IMR-90 (cell line): ENCODE measurements around the gene ERVK3-1. TPM values are rescaled to one million over a fixed set of nuclear protein-coding genes. Genes with fewer than 3 reads are reported as not detected.

Experiments used
- ATAC-seq: fragments of 200-7000 bp; cut with Tn5 transposase; 2 replicates; pipeline ENCODE4 v1.9.1; 2020; ENCODE audit warnings: low read depth, mild to moderate bottlenecking, moderate library complexity
- BruUV-seq: library from RNA; stranded (reverse); fragments of 400-500 nt; replicated peaks from 2 replicates; lab custom pipeline; 2021; lab: Mats Ljungman, UMichigan
- CTCF ChIA-PET: fragments of 300-600 bp; formaldehyde crosslinking; extraction: SDS; loops from one replicate; lab custom pipeline; 2021; ENCODE audit warnings: antibody characterized with exemption; lab: Yijun Ruan, JAX
- POLR2A ChIA-PET: fragments of 300-600 bp; sonication (Branson Sonifier 250); formaldehyde crosslinking; loops from one replicate; lab custom pipeline; 2022; ENCODE audit warnings: antibody characterized with exemption; ENCODE audit not compliant: unreplicated experiment; lab: Charles Lee
- DNase-seq: peaks from one replicate; pipeline ENCODE4 v3.0.0; 2013
- H2AFZ ChIP-seq: replicated peaks from 2 replicates; pipeline ENCODE3; 2013; ENCODE audit warnings: low read length, mild to moderate bottlenecking; ENCODE audit not compliant: poor library complexity
- H2AK5ac ChIP-seq: 2 replicates; pipeline ENCODE4 v1.6.1; 2013; ENCODE audit warnings: low read depth, low read length, inconsistent platforms
- H2AK9ac ChIP-seq: replicated peaks from 2 replicates; pipeline ENCODE3; 2013; ENCODE audit warnings: mild to moderate bottlenecking, low read depth, low read length, moderate library complexity; ENCODE audit not compliant: poor library complexity
- H2BK120ac ChIP-seq: 2 replicates; pipeline ENCODE4 v1.6.1; 2013; ENCODE audit warnings: low read depth, low read length, inconsistent platforms
- H2BK15ac ChIP-seq: 3 replicates; pipeline ENCODE4 v1.6.1; 2013; ENCODE audit warnings: low read depth, low read length, inconsistent platforms
- H2BK20ac ChIP-seq: 2 replicates; pipeline ENCODE4 v1.6.1; 2013; ENCODE audit warnings: low read depth, mild to moderate bottlenecking, inconsistent platforms, low read length, moderate library complexity
- H2BK5ac ChIP-seq: 2 replicates; pipeline ENCODE4 v1.6.1; 2013; ENCODE audit warnings: mild to moderate bottlenecking, low read depth, low read length, inconsistent platforms; ENCODE audit not compliant: poor library complexity, severe bottlenecking
- H3K14ac ChIP-seq: replicated peaks from 2 replicates; pipeline ENCODE4 v1.6.1; 2013; ENCODE audit warnings: low read depth, low read length, inconsistent platforms
- H3K18ac ChIP-seq: 2 replicates; pipeline ENCODE4 v1.6.1; 2013; ENCODE audit warnings: low read depth, low read length, control low read depth
- H3K23ac ChIP-seq: 2 replicates; pipeline ENCODE4 v1.6.1; 2013; ENCODE audit warnings: low read depth, low read length, inconsistent platforms
- H3K27ac ChIP-seq: 2 replicates; pipeline ENCODE4 v1.5.1; 2013; ENCODE audit warnings: mild to moderate bottlenecking, control low read depth, low read length; ENCODE audit not compliant: insufficient read depth
- H3K27me3 ChIP-seq: 2 replicates; pipeline ENCODE4 v1.6.1; 2013; ENCODE audit warnings: low read length; ENCODE audit not compliant: control insufficient read depth, insufficient read depth
- H3K36me3 ChIP-seq: 2 replicates; pipeline ENCODE4 v1.6.1; 2013; ENCODE audit warnings: low read length, mixed read lengths; ENCODE audit not compliant: control insufficient read depth, insufficient read depth
- H3K4ac ChIP-seq: 2 replicates; pipeline ENCODE4 v1.6.1; 2013; ENCODE audit warnings: low read depth, low read length, inconsistent platforms
- H3K4me1 ChIP-seq: 2 replicates; pipeline ENCODE4 v1.6.1; 2013; ENCODE audit warnings: low read length, mixed read lengths; ENCODE audit not compliant: control insufficient read depth, insufficient read depth
- H3K4me2 ChIP-seq: 2 replicates; pipeline ENCODE4 v1.6.1; 2013; ENCODE audit warnings: low read depth, mild to moderate bottlenecking, control low read depth, low read length, moderate library complexity
- H3K4me3 ChIP-seq: 2 replicates; pipeline ENCODE4 v1.5.1; 2013; ENCODE audit warnings: low read depth, mild to moderate bottlenecking, control low read depth, low read length, moderate library complexity; ENCODE audit not compliant: insufficient read depth
- H3K56ac ChIP-seq: 2 replicates; pipeline ENCODE4 v1.6.1; 2013; ENCODE audit warnings: low read length, inconsistent platforms; ENCODE audit not compliant: insufficient read depth; ENCODE audit errors: extremely low read depth
- H3K79me1 ChIP-seq, 2 experiments: 2 replicates each; pipeline ENCODE4 v1.6.1; 2013; ENCODE audit warnings: low read length in 2 of 2, inconsistent platforms in 1 of 2, low read depth in 1 of 2
- H3K9ac ChIP-seq: 2 replicates; pipeline ENCODE4 v1.6.1; 2013; ENCODE audit warnings: low read depth, low read length, control low read depth
- H3K9me1 ChIP-seq: 2 replicates; pipeline ENCODE4 v1.6.1; 2013; ENCODE audit warnings: low read length, inconsistent platforms; ENCODE audit not compliant: insufficient read depth
- H3K9me3 ChIP-seq: 2 replicates; pipeline ENCODE4 v1.6.1; 2013; ENCODE audit warnings: low read length; ENCODE audit not compliant: control insufficient read depth, insufficient read depth
- H4K20me1 ChIP-seq: 2 replicates; pipeline ENCODE4 v1.6.1; 2013; ENCODE audit warnings: low read length, inconsistent platforms; ENCODE audit not compliant: insufficient read depth
- H4K5ac ChIP-seq: 2 replicates; pipeline ENCODE4 v1.6.1; 2013; ENCODE audit warnings: mild to moderate bottlenecking, low read depth, low read length, control low read depth
- H4K8ac ChIP-seq, 2 experiments: 2 replicates each; pipeline ENCODE4 v1.6.1; 2013; ENCODE audit warnings: low read depth in 2 of 2, low read length in 2 of 2, control low read depth in 1 of 2, inconsistent platforms in 1 of 2
- H4K91ac ChIP-seq: 2 replicates; pipeline ENCODE4 v1.6.1; 2013; ENCODE audit warnings: low read depth, low read length, inconsistent platforms; ENCODE audit not compliant: insufficient read depth
- BHLHE40 ChIP-seq: fragments of 150-350 bp; IDR thresholded peaks from 2 replicates; pipeline ENCODE4 v1.6.1; 2016; ENCODE audit warnings: mild to moderate bottlenecking, low read depth, low read length
- CEBPB ChIP-seq: IDR thresholded peaks from 2 replicates; pipeline ENCODE4 v1.6.1; 2012; ENCODE audit warnings: low read depth, low read length, improper control_type of control experiment
- CHD1 ChIP-seq: IDR thresholded peaks from 2 replicates; pipeline ENCODE4 v1.6.1; 2012; ENCODE audit warnings: low read depth, low read length, improper control_type of control experiment
- FOS ChIP-seq: fragments of 150-350 bp; IDR thresholded peaks from 2 replicates; pipeline ENCODE4 v1.6.1; 2016; ENCODE audit warnings: low read depth, low read length
- MAFK ChIP-seq: IDR thresholded peaks from 2 replicates; pipeline ENCODE4 v1.6.1; 2012; ENCODE audit warnings: low read depth, low read length, improper control_type of control experiment
- MAZ ChIP-seq: IDR thresholded peaks from 2 replicates; pipeline ENCODE4 v1.6.1; 2012; ENCODE audit warnings: low read depth, mild to moderate bottlenecking, low read length, improper control_type of control experiment, moderate library complexity, borderline replicate concordance
- MXI1 ChIP-seq: IDR thresholded peaks from 2 replicates; pipeline ENCODE4 v1.6.1; 2012; ENCODE audit warnings: low read depth, mild to moderate bottlenecking, low read length, moderate library complexity, borderline replicate concordance
- NFE2L2 ChIP-seq: fragments of 150-350 bp; IDR thresholded peaks from 2 replicates; pipeline ENCODE4 v1.6.1; 2016; ENCODE audit warnings: low read depth, mild to moderate bottlenecking, low read length
- POLR2A ChIP-seq: IDR thresholded peaks from 2 replicates; pipeline ENCODE4 v1.6.1; 2012; ENCODE audit warnings: mild to moderate bottlenecking, low read depth, low read length
- RAD21 ChIP-seq: IDR thresholded peaks from 2 replicates; pipeline ENCODE4 v1.6.1; 2012; ENCODE audit warnings: low read length, improper control_type of control experiment
- RFX5 ChIP-seq: IDR thresholded peaks from 2 replicates; pipeline ENCODE4 v1.8.0; 2012; ENCODE audit warnings: low read depth, mild to moderate bottlenecking, low read length, moderate library complexity
- SMC3 ChIP-seq: fragments of 150-350 bp; IDR thresholded peaks from 2 replicates; pipeline ENCODE4 v1.6.1; 2016; ENCODE audit warnings: low read depth, mild to moderate bottlenecking, antibody characterized with exemption, low read length, moderate library complexity
- WGBS, 2 experiments: methylation state at CpG; one replicate each; pipeline versions ENCODE4 v1.1.5 to v1.1.7; 2013; ENCODE audit warnings: missing lambda C conversion rate in 2 of 2; ENCODE audit not compliant: insufficient read length in 1 of 2; ENCODE audit errors: extremely low coverage in 2 of 2; 5-methylcytosine and 5-hydroxymethylcytosine counted together
- dilution Hi-C: fragments of 300-500 bp; cut with HindIII; formaldehyde crosslinking; loops from one replicate; pipeline ENCODE4 v1.14.3; 2018; ENCODE audit warnings: low sequenced_read_pairs; ENCODE audit not compliant: unreplicated experiment
- in situ Hi-C: fragments of 300-500 bp; cut with MboI; formaldehyde crosslinking; loops from 3 replicates; pipeline ENCODE4 v1.14.3; 2019; ENCODE audit warnings: low sequenced_read_pairs, inconsistent platforms, mixed read lengths
- intact Hi-C: fragments of 100-400 bp; cut with micrococcal nuclease; formaldehyde crosslinking; loops from 2 replicates; pipeline ENCODE4 v1.10.0; 2022
- polyA plus RNA-seq, 3 experiments: library from polyadenylated mRNA; depleted of rRNA; stranded (reverse); fragments of >200 nt; gene quantifications; 2 replicates each; pipeline ENCODE4 v1.2.3, GENCODE V29; 2012; ENCODE audit warnings: low replicate concordance in 1 of 3
- total RNA-seq: library from RNA; depleted of rRNA; stranded (reverse); fragments of >200 nt; gene quantifications from 2 replicates; pipeline ENCODE4 v1.2.3, GENCODE V29; 2012
- TF ChIP-seq, protein P1 (sequence below): fragments of 150-350 bp; IDR thresholded peaks from 2 replicates; pipeline ENCODE4 v1.6.1; 2017; ENCODE audit warnings: mild to moderate bottlenecking, antibody characterized with exemption, low read length, low read depth
- TF ChIP-seq, protein P2 (sequence below): fragments of 150-350 bp; IDR thresholded peaks from 2 replicates; pipeline ENCODE4 v1.6.1; 2016; ENCODE audit warnings: low read depth, mild to moderate bottlenecking, low read length, moderate library complexity, borderline replicate concordance

ERVK3-1 gene
- total and polyA plus RNA-seq, 2 of the 4 experiments (the other 2 are of a cell fraction): 33.0 to 39.3 TPM

DNA sequence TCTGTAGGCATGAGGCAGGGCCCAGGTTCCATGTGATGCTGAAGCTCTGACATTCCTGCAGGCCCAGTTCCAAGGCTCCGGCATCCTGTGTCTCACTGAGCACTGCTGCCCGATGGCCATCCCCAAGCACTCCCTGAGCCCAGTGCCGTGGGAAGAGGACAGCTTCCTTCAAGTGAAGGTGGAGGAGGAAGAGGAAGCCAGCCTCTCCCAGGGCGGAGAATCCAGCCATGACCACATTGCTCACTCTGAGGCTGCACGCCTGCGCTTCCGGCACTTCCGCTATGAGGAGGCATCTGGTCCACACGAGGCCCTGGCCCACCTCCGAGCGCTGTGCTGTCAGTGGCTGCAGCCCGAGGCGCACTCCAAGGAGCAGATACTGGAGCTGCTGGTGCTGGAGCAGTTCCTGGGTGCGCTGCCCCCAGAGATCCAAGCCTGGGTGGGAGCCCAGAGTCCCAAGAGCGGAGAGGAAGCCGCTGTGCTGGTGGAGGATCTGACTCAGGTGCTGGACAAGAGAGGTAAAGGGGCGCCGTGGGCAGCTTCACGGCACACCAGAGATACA is 29.6 kb downstream of the ERVK3-1 start:
- no peak overlapping the region for H2AK5ac ChIP-seq
- DNase-seq (no peak), ATAC-seq (no peak)
- no peak overlapping the region for H3K56ac ChIP-seq
- no peak overlapping the region for H3K4ac ChIP-seq
- H3K14ac ChIP-seq: no peak overlapping the region
- H3K23ac ChIP-seq: no peak overlapping the region
- in situ Hi-C loops: no loop called here
- no peak overlapping the region for H4K91ac ChIP-seq
- WGBS, 2 experiments: 95% methylated on average over 9 of the region's 19 CpGs; no CpG with 5 or more reads in 1 of the 2 experiments
- POLR2A ChIA-PET: no interaction called here
- TF ChIP-seq SMC3: no peak
- no peak for TF ChIP-seq BHLHE40
- no peak for TF ChIP-seq MAZ
- TF ChIP-seq POLR2A: no peak
- TF ChIP-seq, protein P1, sequence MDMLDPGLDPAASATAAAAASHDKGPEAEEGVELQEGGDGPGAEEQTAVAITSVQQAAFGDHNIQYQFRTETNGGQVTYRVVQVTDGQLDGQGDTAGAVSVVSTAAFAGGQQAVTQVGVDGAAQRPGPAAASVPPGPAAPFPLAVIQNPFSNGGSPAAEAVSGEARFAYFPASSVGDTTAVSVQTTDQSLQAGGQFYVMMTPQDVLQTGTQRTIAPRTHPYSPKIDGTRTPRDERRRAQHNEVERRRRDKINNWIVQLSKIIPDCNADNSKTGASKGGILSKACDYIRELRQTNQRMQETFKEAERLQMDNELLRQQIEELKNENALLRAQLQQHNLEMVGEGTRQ: no peak
- TF ChIP-seq MAFK: no peak
- no peak for TF ChIP-seq RAD21
- TF ChIP-seq CHD1: no peak
- TF ChIP-seq RFX5: no peak
- no peak for TF ChIP-seq MXI1
- TF ChIP-seq FOS: no peak
- TF ChIP-seq CEBPB: no peak
- no peak for TF ChIP-seq NFE2L2
- TF ChIP-seq, protein P2, sequence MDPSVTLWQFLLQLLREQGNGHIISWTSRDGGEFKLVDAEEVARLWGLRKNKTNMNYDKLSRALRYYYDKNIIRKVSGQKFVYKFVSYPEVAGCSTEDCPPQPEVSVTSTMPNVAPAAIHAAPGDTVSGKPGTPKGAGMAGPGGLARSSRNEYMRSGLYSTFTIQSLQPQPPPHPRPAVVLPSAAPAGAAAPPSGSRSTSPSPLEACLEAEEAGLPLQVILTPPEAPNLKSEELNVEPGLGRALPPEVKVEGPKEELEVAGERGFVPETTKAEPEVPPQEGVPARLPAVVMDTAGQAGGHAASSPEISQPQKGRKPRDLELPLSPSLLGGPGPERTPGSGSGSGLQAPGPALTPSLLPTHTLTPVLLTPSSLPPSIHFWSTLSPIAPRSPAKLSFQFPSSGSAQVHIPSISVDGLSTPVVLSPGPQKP: no peak
- intact Hi-C loops: no loop called here
- no peak overlapping the region for H3K27ac ChIP-seq
- H2BK120ac ChIP-seq: no peak overlapping the region
- no peaks in the 10 kb centered on the region for H3K27me3 ChIP-seq
- H2BK5ac ChIP-seq: no peak overlapping the region
- H2BK15ac ChIP-seq: no peak overlapping the region
- no peak overlapping the region for H4K5ac ChIP-seq
- peaks cover 13 to 39% of the 10 kb centered on the region in 2 experiments; a peak in 3 of 4 replicates for H3K79me1 ChIP-seq
- no peaks in the 10 kb centered on the region for H3K4me1 ChIP-seq
- H4K8ac ChIP-seq: no peak overlapping the region
- H3K4me3 ChIP-seq: no peak overlapping the region
- no TSS peak for BruUV-seq
- CTCF ChIA-PET: no interaction called here
- dilution Hi-C loops: no loop called here
- H2AFZ ChIP-seq: no peak overlapping the region
- H3K9ac ChIP-seq: no peak overlapping the region
- H3K4me2 ChIP-seq: no peak overlapping the region
- no peak overlapping the region for H2BK20ac ChIP-seq
- H3K36me3 ChIP-seq: peaks cover 38% of the 10 kb centered on the region
- no peak overlapping the region for H3K18ac ChIP-seq
- H3K9me3 ChIP-seq: peaks cover 15% of the 10 kb centered on the region
- no peak overlapping the region for H2AK9ac ChIP-seq
- peaks cover 8% of the 10 kb centered on the region for H3K9me1 ChIP-seq
- peaks cover 5% of the 10 kb centered on the region; the same call in 1 of the 2 replicates for H4K20me1 ChIP-seq
